Activated T-helper 1 cell treated with Interleukin-2 at 50 U/mL for 16 hours (primary cell): Measurements from ENCODE around the gene GUK1.

Source experiments
- DNase-seq: peaks from one replicate; pipeline ENCODE4 v3.0.0-alpha.2; 2020; ENCODE audit warnings: low read depth

Gene GUK1

GRCh38 chr1:228150120-228150460 is 10.0 kb downstream of the GUK1 start:
- DNase-seq, result no peak

- DNase-seq, result no peak
Observed at GRCh38 chr1:228150461-228151179, 10.5 kb downstream of the GUK1 start.

GRCh38 chr1:228151180-228151925 is 11.3 kb downstream of the GUK1 start:
- DNase-seq, result no peak

GRCh38 chr1:228152097-228152917 is 12.2 kb downstream of the GUK1 start:
- DNase-seq, result no peak

- no peak for DNase-seq
Observed at GRCh38 chr1:228152918-228153258, 12.8 kb downstream of the GUK1 start.

GRCh38 chr1:228154021-228154669 is 14.1 kb downstream of the GUK1 start:
- no peak for DNase-seq

- DNase-seq, result no peak
Observed at GRCh38 chr1:228154670-228155571, 14.8 kb downstream of the GUK1 start.

- DNase-seq, result no peak
Observed at GRCh38 chr1:228155596-228156514, 15.8 kb downstream of the GUK1 start.

- DNase-seq, result no peak
Observed at GRCh38 chr1:228156515-228156881, 16.4 kb downstream of the GUK1 start.

GRCh38 chr1:228156941-228157728 is 17.1 kb downstream of the GUK1 start:
- DNase-seq, result no peak

GRCh38 chr1:228157729-228158126 is 17.6 kb downstream of the GUK1 start:
- no peak for DNase-seq

GRCh38 chr1:228158151-228159007 is 18.3 kb downstream of the GUK1 start:
- DNase-seq, result no peak

- no peak for DNase-seq
Observed at GRCh38 chr1:228159008-228159665, 19.1 kb downstream of the GUK1 start.

GRCh38 chr1:228160201-228160761 is 20.2 kb downstream of the GUK1 start:
- DNase-seq, result no peak

GRCh38 chr1:228161362-228161761 is 21.3 kb downstream of the GUK1 start:
- no peak for DNase-seq

- no peak for DNase-seq
Observed at GRCh38 chr1:228161866-228162265, 21.8 kb downstream of the GUK1 start.

- DNase-seq, result no peak
Observed at GRCh38 chr1:228162286-228163006, 22.4 kb downstream of the GUK1 start.
